Astrocyte of the cerebellum (primary cell): Measurements from ENCODE around the gene LSM5.
"Not testable (repeated sequence)": the region's sequence is repeated elsewhere in the genome, so short reads cannot be mapped to it uniquely, and the experiment has no call there.

Experiments
- DNase-seq: peaks from one replicate; pipeline ENCODE4 v3.0.0-alpha.2; 2011; ENCODE audit warnings: low read depth
- H3K4me3 ChIP-seq: 2 replicates; pipeline ENCODE4 v1.5.1; 2011; ENCODE audit warnings: mild to moderate bottlenecking, low read depth, low read length, moderate library complexity
- CTCF ChIP-seq: IDR thresholded peaks from 2 replicates; pipeline ENCODE4 v1.5.1; 2012; ENCODE audit warnings: low read length, low read depth, moderate library complexity, mild to moderate bottlenecking; ENCODE audit errors: missing control alignments
- in situ Hi-C: cut with HindIII; loops from 2 replicates; pipeline ENCODE4 v1.10.0; 2017; ENCODE audit warnings: low sequenced_read_pairs

The LSM5 gene

GRCh38 chr7:32511791-32512190 lies 21.6 kb upstream of the LSM5 start:
- no peak overlapping the region for H3K4me3 ChIP-seq
- in situ Hi-C loops: no loop called here
- no peak for DNase-seq
- TF ChIP-seq CTCF: no peak

GRCh38 chr7:32507414-32507813 lies 17.2 kb upstream of the LSM5 start:
- in situ Hi-C loops: no loop called here
- TF ChIP-seq CTCF: no peak
- H3K4me3 ChIP-seq: no peak overlapping the region
- DNase-seq: peak; percentile 41

GRCh38 chr7:32506266-32507054 lies 16.3 kb upstream of the LSM5 start:
- DNase-seq: peak; percentile 47
- H3K4me3 ChIP-seq: no peak overlapping the region
- in situ Hi-C loops: no loop called here
- no peak for TF ChIP-seq CTCF

- TF ChIP-seq CTCF: no peak
- DNase-seq: no peak
- in situ Hi-C loops: no loop called here
- H3K4me3 ChIP-seq: no peak overlapping the region
These were observed 12.5 kb upstream of the LSM5 start for GRCh38 chr7:32502728-32503127.

- DNase-seq: no peak
- H3K4me3 ChIP-seq: no peak overlapping the region
- TF ChIP-seq CTCF: no peak
- in situ Hi-C loops: no loop called here
These were observed 11.3 kb upstream of the LSM5 start for GRCh38 chr7:32501522-32501921.

- in situ Hi-C loops: no loop called here
- DNase-seq: no peak
- TF ChIP-seq CTCF: no peak
- H3K4me3 ChIP-seq: no peak overlapping the region
These were observed 10.8 kb upstream of the LSM5 start for GRCh38 chr7:32500922-32501341.

- H3K4me3 ChIP-seq, in situ Hi-C loops, DNase-seq: not testable (repeated sequence)
These were observed 10.0 kb upstream of the LSM5 start for GRCh38 chr7:32500216-32500615.

GRCh38 chr7:32499755-32500154 lies 9.6 kb upstream of the LSM5 start:
- in situ Hi-C loops, DNase-seq, H3K4me3 ChIP-seq: not testable (repeated sequence)
